ENCODE measurements around the gene SLCO4A1.

Gene SLCO4A1

GRCh38 chr20:62688083-62688482 is 45.8 kb downstream of the SLCO4A1 start:
- no peak for DNase-seq

GRCh38 chr20:62688855-62689460 is 46.7 kb downstream of the SLCO4A1 start:
- DNase-seq, result no peak

GRCh38 chr20:62689861-62690260 is 47.6 kb downstream of the SLCO4A1 start:
- no peak for DNase-seq

- no peak for DNase-seq
Observed at GRCh38 chr20:62690261-62690820, 48.0 kb downstream of the SLCO4A1 start.

GRCh38 chr20:62691487-62691886 is 49.2 kb downstream of the SLCO4A1 start:
- peak in 1 of 2 experiments; percentile 42 for DNase-seq

- peak; percentile 82 to 95 for DNase-seq
Observed at GRCh38 chr20:62692176-62692575, 49.9 kb downstream of the SLCO4A1 start.

- DNase-seq, result no peak
Observed at GRCh38 chr20:62692801-62693523, 50.7 kb downstream of the SLCO4A1 start.

GRCh38 chr20:62693524-62693922 is 51.2 kb downstream of the SLCO4A1 start:
- DNase-seq, result no peak

- DNase-seq, result no peak
Observed at GRCh38 chr20:62694106-62694505, 51.8 kb downstream of the SLCO4A1 start.

GRCh38 chr20:62694868-62695267 is 52.6 kb downstream of the SLCO4A1 start:
- DNase-seq, result no peak

GRCh38 chr20:62695448-62696414 is 53.4 kb downstream of the SLCO4A1 start:
- DNase-seq, result no peak

GRCh38 chr20:62696434-62696957 is 54.2 kb downstream of the SLCO4A1 start:
- DNase-seq, result no peak

GRCh38 chr20:62696989-62697388 is 54.7 kb downstream of the SLCO4A1 start:
- no peak for DNase-seq

GRCh38 chr20:62697468-62697912 is 55.2 kb downstream of the SLCO4A1 start:
- DNase-seq, result no peak

- no peak for DNase-seq
Observed at GRCh38 chr20:62698231-62698630, 55.9 kb downstream of the SLCO4A1 start.

GRCh38 chr20:62699296-62699695 is 57.0 kb downstream of the SLCO4A1 start:
- no peak for DNase-seq

- no peak for DNase-seq
Observed at GRCh38 chr20:62699741-62700140, 57.4 kb downstream of the SLCO4A1 start.

GRCh38 chr20:62700261-62700930 is 58.1 kb downstream of the SLCO4A1 start:
- peak in 1 of 2 experiments; percentile 25 for DNase-seq

GRCh38 chr20:62701161-62702012 is 59.1 kb downstream of the SLCO4A1 start:
- DNase-seq, result no peak

- DNase-seq, result no peak
Observed at GRCh38 chr20:62702013-62702300, 59.7 kb downstream of the SLCO4A1 start.

Data from NCI-H524 (cell line).